Measurements from ENCODE around the gene HRH2. TPM values are rescaled to one million over a fixed set of nuclear protein-coding genes. Genes with fewer than 3 reads are reported as not detected.

The HRH2 gene
- total RNA-seq, 2 donors from 2014 or later = 2.5 to 3.2 TPM

DNA sequence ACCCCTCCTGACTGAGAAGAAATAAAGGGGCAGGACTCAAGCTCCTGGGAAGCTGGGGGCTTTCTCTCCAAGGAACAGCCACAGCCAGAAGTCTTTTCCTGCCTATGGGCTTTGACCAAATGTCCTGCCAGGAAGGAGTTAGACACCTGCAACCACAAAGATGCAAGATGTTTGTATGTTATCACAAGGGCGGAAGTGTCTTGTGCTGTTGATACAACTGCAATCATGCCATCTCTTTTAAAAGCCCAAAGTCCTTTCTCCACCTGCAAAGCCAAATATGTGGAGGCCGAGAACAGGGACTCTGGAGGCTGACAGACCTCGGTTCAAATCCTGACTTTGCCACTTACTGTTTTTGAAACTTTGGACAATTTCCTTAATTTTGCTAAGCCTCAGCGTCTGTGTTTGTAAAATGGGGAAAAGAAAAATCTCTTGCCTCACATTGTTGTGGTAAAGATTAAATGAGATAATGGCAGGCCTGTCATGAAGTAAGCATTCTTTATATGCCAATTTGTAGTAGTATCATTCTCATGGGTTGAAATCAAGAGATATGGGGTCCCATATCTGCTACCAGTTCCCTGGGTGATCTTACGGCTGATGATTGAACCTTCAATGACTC lies 17.0 kb downstream of the HRH2 start:
- Mint-ChIP-seq H3K9me3 (no peaks in the 10 kb centered on the region), H3K27me3 (peaks cover 24 to 29% of the 10 kb centered on the region in 2 donors), H3K36me3 (no peaks in the 10 kb centered on the region), H3K27ac (no peak overlapping the region), H3K4me3 (no peak overlapping the region), H3K4me1 (ENCODE audit: low read depth in 2 of 2) (peaks cover 0 to 13% of the 10 kb centered on the region in 2 donors)
- no peak for DNase-seq (ENCODE audit: low spot score)
- ATAC-seq = no peak

- no peaks in the 10 kb centered on the region for H3K9me3 Mint-ChIP-seq
- H3K4me1 Mint-ChIP-seq (ENCODE audit: low read depth in 2 of 2) = peaks cover 0 to 10% of the 10 kb centered on the region in 2 donors
- H3K27ac Mint-ChIP-seq = no peak overlapping the region
- peaks cover 24 to 29% of the 10 kb centered on the region in 2 donors for H3K27me3 Mint-ChIP-seq
- ATAC-seq (no peak), DNase-seq (ENCODE audit: low spot score) (no peak)
- H3K4me3 Mint-ChIP-seq = no peak overlapping the region
- no peaks in the 10 kb centered on the region for H3K36me3 Mint-ChIP-seq
Measured at GRCh38 chr5:175675873-175676272, 18.0 kb downstream of the HRH2 start.

- ATAC-seq (no peak), DNase-seq (ENCODE audit: low spot score) (no peak)
- Mint-ChIP-seq H3K4me3 (no peak overlapping the region), H3K36me3 (no peaks in the 10 kb centered on the region), H3K27ac (no peak overlapping the region), H3K27me3 (peaks cover 20 to 22% of the 10 kb centered on the region in 2 donors), H3K4me1 (ENCODE audit: low read depth in 2 of 2) (peaks cover 0 to 5% of the 10 kb centered on the region in 2 donors), H3K9me3 (no peaks in the 10 kb centered on the region)
Measured at GRCh38 chr5:175677571-175677970, 19.7 kb downstream of the HRH2 start.

GRCh38 chr5:175678074-175678473 lies 20.2 kb downstream of the HRH2 start:
- Mint-ChIP-seq H3K4me1 (ENCODE audit: low read depth in 2 of 2) (peaks cover 0 to 5% of the 10 kb centered on the region in 2 donors), H3K9me3 (no peaks in the 10 kb centered on the region), H3K36me3 (no peaks in the 10 kb centered on the region), H3K27me3 (peaks cover 15 to 17% of the 10 kb centered on the region in 2 donors), H3K27ac (no peak overlapping the region), H3K4me3 (no peak overlapping the region)
- ATAC-seq (no peak), DNase-seq (ENCODE audit: low spot score) (no peak)

DNA sequence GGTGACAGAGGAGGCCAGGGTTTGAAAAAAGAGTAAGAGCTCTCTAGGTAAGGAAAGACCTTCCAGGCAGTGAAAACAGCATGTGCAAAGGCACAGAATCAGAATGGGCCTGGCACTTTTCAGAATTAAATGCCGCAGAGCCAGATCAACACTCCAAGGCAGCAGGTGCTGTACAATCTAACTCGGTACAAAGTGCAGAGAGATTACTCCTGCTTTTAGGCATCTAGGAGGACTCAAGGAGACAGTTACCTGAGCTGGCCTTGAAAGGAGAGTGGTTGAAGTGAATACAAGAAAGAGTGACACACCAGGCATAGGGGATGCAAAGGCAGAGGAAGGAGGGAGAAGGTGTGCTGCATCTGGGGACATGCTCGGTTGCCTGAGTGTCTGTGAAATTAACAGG lies 21.5 kb downstream of the HRH2 start:
- DNase-seq (ENCODE audit: low spot score) (no peak), ATAC-seq (no peak)
- Mint-ChIP-seq H3K27ac (no peak overlapping the region), H3K4me1 (ENCODE audit: low read depth in 2 of 2) (peaks cover 0 to 5% of the 10 kb centered on the region in 2 donors), H3K27me3 (peaks cover 11 to 13% of the 10 kb centered on the region in 2 donors), H3K9me3 (no peaks in the 10 kb centered on the region), H3K36me3 (no peaks in the 10 kb centered on the region), H3K4me3 (no peak overlapping the region)

DNA sequence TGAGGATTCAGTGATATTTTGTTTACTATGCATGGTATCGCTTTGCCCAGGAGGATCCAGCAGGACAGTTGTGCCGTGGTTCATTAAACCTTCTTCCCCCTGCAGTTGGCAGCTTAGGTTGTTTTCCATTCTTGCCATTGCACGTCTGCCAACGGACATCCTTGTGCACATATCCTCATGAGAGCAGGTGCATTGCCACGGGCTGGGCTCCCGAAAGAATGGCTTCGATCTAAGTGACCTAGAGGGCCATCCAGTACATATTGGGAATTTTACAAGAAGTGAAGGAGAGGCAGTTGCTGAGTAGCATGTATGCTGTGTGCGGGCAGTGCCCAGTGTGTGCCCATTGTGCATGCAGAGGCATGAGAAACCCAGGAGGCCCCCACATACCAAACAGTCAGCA lies 22.1 kb downstream of the HRH2 start:
- Mint-ChIP-seq H3K27me3 (peaks cover 10 to 13% of the 10 kb centered on the region in 2 donors), H3K36me3 (no peaks in the 10 kb centered on the region), H3K27ac (no peak overlapping the region), H3K4me3 (no peak overlapping the region), H3K9me3 (no peaks in the 10 kb centered on the region), H3K4me1 (ENCODE audit: low read depth in 2 of 2) (peaks cover 0 to 5% of the 10 kb centered on the region in 2 donors)
- ATAC-seq = no peak
- DNase-seq (ENCODE audit: low spot score) = no peak

- DNase-seq (ENCODE audit: low spot score) (no peak), ATAC-seq (no peak)
- no peaks in the 10 kb centered on the region for H3K36me3 Mint-ChIP-seq
- no peaks in the 10 kb centered on the region for H3K9me3 Mint-ChIP-seq
- no peak overlapping the region for H3K4me3 Mint-ChIP-seq
- H3K27me3 Mint-ChIP-seq = peaks cover 10 to 13% of the 10 kb centered on the region in 2 donors
- peaks cover 0 to 5% of the 10 kb centered on the region in 2 donors for H3K4me1 Mint-ChIP-seq (ENCODE audit: low read depth in 2 of 2)
- H3K27ac Mint-ChIP-seq = no peak overlapping the region
Measured at GRCh38 chr5:175680463-175680862, 22.6 kb downstream of the HRH2 start.

DNA sequence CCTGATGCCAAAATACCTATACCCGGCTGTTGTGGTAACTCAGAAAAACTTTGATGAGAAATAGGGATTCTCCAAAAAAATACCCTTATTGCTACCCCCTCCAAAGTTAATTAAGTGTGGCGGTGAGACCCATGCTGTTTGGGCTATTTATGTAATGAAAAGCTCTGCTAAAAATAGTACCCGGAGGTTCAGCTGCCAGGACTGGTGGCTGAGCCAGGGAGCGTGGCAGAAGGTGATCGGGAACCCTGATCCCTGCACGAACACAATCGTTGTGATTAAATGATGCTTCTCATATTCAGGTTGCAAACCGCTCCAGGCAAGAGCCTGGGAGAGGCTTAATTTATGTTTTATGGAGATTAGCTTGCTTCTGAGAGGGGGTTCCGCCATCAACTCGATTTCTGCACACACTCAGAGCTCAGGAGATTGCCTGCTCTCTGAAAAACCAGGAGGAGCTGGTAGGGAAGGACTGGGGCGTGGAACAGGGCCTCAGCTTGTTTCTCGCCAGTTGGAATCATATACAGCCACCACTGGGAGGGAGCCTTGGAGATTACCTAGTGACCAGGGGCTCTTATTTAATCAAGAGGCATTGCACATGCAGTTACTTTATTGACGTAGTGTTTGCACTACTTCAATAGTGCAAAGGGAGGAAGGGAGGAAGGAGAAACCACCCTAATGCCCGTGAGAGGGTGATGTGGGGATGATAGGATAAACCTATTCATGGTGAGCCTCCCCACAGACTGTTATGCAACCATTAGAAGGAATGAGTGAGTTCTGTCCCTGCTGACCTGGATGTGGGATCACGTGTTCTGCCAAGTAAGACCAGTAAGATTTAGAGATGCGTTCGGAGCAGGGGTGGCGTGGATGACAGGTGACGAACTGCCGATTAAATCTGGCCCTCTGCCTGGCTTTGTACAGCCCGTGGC lies 23.4 kb downstream of the HRH2 start:
- Mint-ChIP-seq H3K4me3 (no peak overlapping the region), H3K27ac (no peak overlapping the region), H3K9me3 (no peaks in the 10 kb centered on the region), H3K4me1 (ENCODE audit: low read depth in 2 of 2) (peaks cover 0 to 5% of the 10 kb centered on the region in 2 donors), H3K27me3 (peaks cover 10 to 13% of the 10 kb centered on the region in 2 donors), H3K36me3 (no peaks in the 10 kb centered on the region)
- ATAC-seq (no peak), DNase-seq (ENCODE audit: low spot score) (no peak)

GRCh38 chr5:175681968-175682340 lies 24.1 kb downstream of the HRH2 start:
- H3K9me3 Mint-ChIP-seq = no peaks in the 10 kb centered on the region
- no peak overlapping the region for H3K27ac Mint-ChIP-seq
- peaks cover 0 to 5% of the 10 kb centered on the region in 2 donors for H3K4me1 Mint-ChIP-seq (ENCODE audit: low read depth in 2 of 2)
- peaks cover 9 to 10% of the 10 kb centered on the region in 2 donors for H3K27me3 Mint-ChIP-seq
- H3K36me3 Mint-ChIP-seq = no peaks in the 10 kb centered on the region
- no peak for ATAC-seq
- no peak for DNase-seq (ENCODE audit: low spot score)
- no peak overlapping the region for H3K4me3 Mint-ChIP-seq

DNA sequence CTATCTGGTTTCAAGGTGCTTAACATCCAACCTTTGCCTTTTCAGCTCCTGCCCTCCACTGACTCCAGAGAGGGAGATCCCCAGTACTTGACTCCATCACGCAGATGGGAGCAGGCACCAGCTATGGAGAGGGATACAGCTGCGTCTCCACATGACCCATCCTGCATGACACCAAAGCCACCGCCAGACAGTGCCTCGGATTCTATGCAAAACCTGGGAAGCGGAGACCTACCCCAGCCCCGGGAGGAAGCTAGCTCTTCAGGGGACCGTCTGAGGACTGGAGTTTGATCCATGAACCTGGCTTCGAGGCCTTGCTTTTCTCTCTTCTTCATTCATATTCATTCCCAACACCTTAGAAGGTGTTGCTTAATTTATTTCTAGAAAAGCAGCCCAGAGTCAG lies 24.8 kb downstream of the HRH2 start:
- Mint-ChIP-seq H3K36me3 (no peaks in the 10 kb centered on the region), H3K4me1 (ENCODE audit: low read depth in 2 of 2) (peaks cover 0 to 5% of the 10 kb centered on the region in 2 donors), H3K9me3 (no peaks in the 10 kb centered on the region), H3K27me3 (peaks cover 5 to 11% of the 10 kb centered on the region in 2 donors), H3K4me3 (no peak overlapping the region), H3K27ac (no peak overlapping the region)
- DNase-seq (ENCODE audit: low spot score) (no peak), ATAC-seq (no peak)

GRCh38 chr5:175683231-175683630 lies 25.4 kb downstream of the HRH2 start:
- ATAC-seq = no peak
- no peak for DNase-seq (ENCODE audit: low spot score)
- Mint-ChIP-seq H3K27me3 (peaks cover 0 to 11% of the 10 kb centered on the region in 2 donors), H3K4me1 (ENCODE audit: low read depth in 2 of 2) (no peaks in the 10 kb centered on the region), H3K36me3 (no peaks in the 10 kb centered on the region), H3K27ac (no peak overlapping the region), H3K9me3 (no peaks in the 10 kb centered on the region), H3K4me3 (no peak overlapping the region)

GRCh38 chr5:175683921-175684320 lies 26.1 kb downstream of the HRH2 start:
- peaks cover 0 to 11% of the 10 kb centered on the region in 2 donors for H3K27me3 Mint-ChIP-seq
- H3K36me3 Mint-ChIP-seq = no peaks in the 10 kb centered on the region
- DNase-seq (ENCODE audit: low spot score) = no peak
- no peak for ATAC-seq
- no peak overlapping the region for H3K27ac Mint-ChIP-seq
- no peaks in the 10 kb centered on the region for H3K4me1 Mint-ChIP-seq (ENCODE audit: low read depth in 2 of 2)
- no peaks in the 10 kb centered on the region for H3K9me3 Mint-ChIP-seq
- H3K4me3 Mint-ChIP-seq = no peak overlapping the region

- Mint-ChIP-seq H3K4me1 (ENCODE audit: low read depth in 2 of 2) (no peaks in the 10 kb centered on the region), H3K36me3 (no peaks in the 10 kb centered on the region), H3K9me3 (no peaks in the 10 kb centered on the region), H3K27me3 (peaks cover 0 to 9% of the 10 kb centered on the region in 2 donors), H3K27ac (no peak overlapping the region), H3K4me3 (no peak overlapping the region)
- DNase-seq (ENCODE audit: low spot score) (no peak), ATAC-seq (no peak)
Measured at GRCh38 chr5:175684931-175685330, 27.1 kb downstream of the HRH2 start.

DNA sequence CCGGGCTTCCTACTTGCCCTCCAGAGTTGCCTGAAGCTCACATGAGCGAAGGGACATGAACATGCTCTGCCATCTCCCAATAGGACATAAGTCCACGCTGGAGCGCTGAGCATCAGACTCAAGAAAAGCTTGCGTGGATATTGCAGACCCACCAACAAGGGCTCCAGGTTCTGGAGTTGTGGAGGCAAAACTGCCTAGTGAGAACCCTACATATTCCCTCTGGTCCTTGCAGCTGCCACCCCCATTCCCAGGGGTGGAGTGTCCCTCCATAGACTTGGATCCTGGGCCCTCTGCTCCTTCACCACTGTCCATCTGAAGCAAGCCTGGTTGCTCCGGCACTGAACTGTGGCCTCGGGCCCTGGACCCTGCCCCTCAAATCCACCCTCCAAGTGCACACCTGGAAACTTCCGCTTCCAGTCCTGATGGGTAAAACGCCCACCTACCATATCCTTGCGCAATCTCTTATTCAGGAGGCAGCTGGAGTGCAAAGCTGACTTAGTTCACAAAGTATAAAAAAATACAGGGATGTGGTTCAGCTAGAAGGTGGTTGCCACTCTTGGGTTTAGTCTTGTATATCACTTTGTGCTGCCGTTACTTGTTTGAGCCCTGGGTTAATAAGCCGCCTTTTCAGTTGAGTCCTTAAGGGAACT lies 28.0 kb downstream of the HRH2 start:
- H3K9me3 Mint-ChIP-seq = no peaks in the 10 kb centered on the region
- H3K27ac Mint-ChIP-seq = no peak overlapping the region
- H3K36me3 Mint-ChIP-seq = no peaks in the 10 kb centered on the region
- H3K4me1 Mint-ChIP-seq (ENCODE audit: low read depth in 2 of 2) = no peaks in the 10 kb centered on the region
- DNase-seq (ENCODE audit: low spot score) = no peak
- H3K27me3 Mint-ChIP-seq = peaks cover 8 to 12% of the 10 kb centered on the region in 2 donors
- no peak for ATAC-seq
- no peak overlapping the region for H3K4me3 Mint-ChIP-seq
